ENCODE results near the gene DACH1.

Gene DACH1

GRCh38 chr13:71771144-71771543, 95.9 kb downstream of the DACH1 start:
- no peak for DNase-seq

- no peak for DNase-seq
Observed at GRCh38 chr13:71770710-71771109, 96.3 kb downstream of the DACH1 start.

GRCh38 chr13:71768881-71769280, 98.1 kb downstream of the DACH1 start:
- DNase-seq, result no peak

- peak; percentile 61 for DNase-seq
Observed at GRCh38 chr13:71759651-71760511, 107.1 kb downstream of the DACH1 start.

- DNase-seq, result peak; percentile 71
Observed at GRCh38 chr13:71758828-71759227, 108.2 kb downstream of the DACH1 start.

- DNase-seq, result no peak
Observed at GRCh38 chr13:71754407-71754974, 112.5 kb downstream of the DACH1 start.

- no peak for DNase-seq
Observed at GRCh38 chr13:71752775-71753513, 114.1 kb downstream of the DACH1 start.

- DNase-seq, result no peak
Observed at GRCh38 chr13:71751073-71751472, 115.9 kb downstream of the DACH1 start.

- DNase-seq, result no peak
Observed at GRCh38 chr13:71730267-71730666, 136.7 kb downstream of the DACH1 start.

- DNase-seq, result no peak
Observed at GRCh38 chr13:71729441-71729840, 137.6 kb downstream of the DACH1 start.

GRCh38 chr13:71727662-71728061, 139.3 kb downstream of the DACH1 start:
- no peak for DNase-seq

- no peak for DNase-seq
Observed at GRCh38 chr13:71727042-71727441, 140.0 kb downstream of the DACH1 start.

- DNase-seq, result no peak
Observed at GRCh38 chr13:71722206-71722605, 144.8 kb downstream of the DACH1 start.

GRCh38 chr13:71721104-71721503, 145.9 kb downstream of the DACH1 start:
- no peak for DNase-seq

- no peak for DNase-seq
Observed at GRCh38 chr13:71718931-71719330, 148.1 kb downstream of the DACH1 start.

- no peak for DNase-seq
Observed at GRCh38 chr13:71714802-71715375, 152.1 kb downstream of the DACH1 start.

GRCh38 chr13:71712988-71713653, 153.9 kb downstream of the DACH1 start:
- DNase-seq, result no peak

GRCh38 chr13:71704656-71705055, 162.3 kb downstream of the DACH1 start:
- no peak for DNase-seq

- DNase-seq, result no peak
Observed at GRCh38 chr13:71703138-71703537, 163.9 kb downstream of the DACH1 start.

- no peak for DNase-seq
Observed at GRCh38 chr13:71702253-71702652, 164.8 kb downstream of the DACH1 start.

GRCh38 chr13:71701741-71702140, 165.3 kb downstream of the DACH1 start:
- no peak for DNase-seq

- DNase-seq, result no peak
Observed at GRCh38 chr13:71699342-71699741, 167.7 kb downstream of the DACH1 start.

- no peak for DNase-seq
Observed at GRCh38 chr13:71695662-71696061, 171.3 kb downstream of the DACH1 start.

All from islet precursor cell (in vitro differentiated cells).